Breast epithelium (tissue), 3 donors: ENCODE data around the gene C16orf89.

Source experiments
- POLR2A ChIP-seq: fragments of 450-650 bp; IDR thresholded peaks from one replicate; pipeline ENCODE4 v1.6.1; 2016; ENCODE audit warnings: antibody characterized with exemption, mild to moderate bottlenecking, moderate library complexity
- TF ChIP-seq, protein P1 (sequence below), 3 donors: fragments of 450-650 bp; IDR thresholded peaks; one replicate each; pipeline ENCODE4 v1.5.1; 2016 to 2017; ENCODE audit warnings: antibody characterized with exemption in 3 of 3, mild to moderate bottlenecking in 3 of 3, moderate library complexity in 3 of 3

DNA sequence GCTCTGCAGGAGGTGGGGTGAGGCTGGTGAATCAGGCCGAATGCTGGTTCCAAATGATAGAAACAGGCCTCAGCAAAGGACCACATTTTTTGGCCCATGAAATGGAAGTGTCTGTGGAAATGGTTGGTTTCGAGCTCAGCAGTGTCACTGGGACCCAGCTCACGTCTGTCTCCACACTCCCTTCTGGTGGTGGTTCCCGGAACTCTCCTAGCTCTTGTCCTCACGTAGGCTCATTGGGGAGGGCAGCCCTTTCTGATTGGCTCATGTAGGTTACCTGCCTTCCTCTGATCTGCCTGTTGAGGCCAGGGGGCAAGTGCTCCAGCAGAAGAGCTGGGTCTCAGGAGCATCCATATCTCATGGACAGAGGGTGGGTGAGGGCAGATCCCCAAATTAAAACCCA is 9.9 kb upstream of the C16orf89 start:
- TF ChIP-seq, protein P1, sequence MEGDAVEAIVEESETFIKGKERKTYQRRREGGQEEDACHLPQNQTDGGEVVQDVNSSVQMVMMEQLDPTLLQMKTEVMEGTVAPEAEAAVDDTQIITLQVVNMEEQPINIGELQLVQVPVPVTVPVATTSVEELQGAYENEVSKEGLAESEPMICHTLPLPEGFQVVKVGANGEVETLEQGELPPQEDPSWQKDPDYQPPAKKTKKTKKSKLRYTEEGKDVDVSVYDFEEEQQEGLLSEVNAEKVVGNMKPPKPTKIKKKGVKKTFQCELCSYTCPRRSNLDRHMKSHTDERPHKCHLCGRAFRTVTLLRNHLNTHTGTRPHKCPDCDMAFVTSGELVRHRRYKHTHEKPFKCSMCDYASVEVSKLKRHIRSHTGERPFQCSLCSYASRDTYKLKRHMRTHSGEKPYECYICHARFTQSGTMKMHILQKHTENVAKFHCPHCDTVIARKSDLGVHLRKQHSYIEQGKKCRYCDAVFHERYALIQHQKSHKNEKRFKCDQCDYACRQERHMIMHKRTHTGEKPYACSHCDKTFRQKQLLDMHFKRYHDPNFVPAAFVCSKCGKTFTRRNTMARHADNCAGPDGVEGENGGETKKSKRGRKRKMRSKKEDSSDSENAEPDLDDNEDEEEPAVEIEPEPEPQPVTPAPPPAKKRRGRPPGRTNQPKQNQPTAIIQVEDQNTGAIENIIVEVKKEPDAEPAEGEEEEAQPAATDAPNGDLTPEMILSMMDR (IDR thresholded peaks at IDR 0.05) = no peak
- no peak for TF ChIP-seq POLR2A
